H1 (cell line): ENCODE data around the gene ZBTB43. TPM values are rescaled to one million over a fixed set of nuclear protein-coding genes. Genes with fewer than 3 reads are reported as not detected.

ENCODE experiments used
- CTCF ChIA-PET: fragments of 300-600 bp; sonication (Branson Sonifier 250); formaldehyde crosslinking; loops from one replicate; lab custom pipeline; 2021; ENCODE audit not compliant: partially characterized antibody; lab: Charles Lee
- POLR2A ChIA-PET: fragments of 300-600 bp; sonication (Branson Sonifier 250); formaldehyde crosslinking; loops from one replicate; lab custom pipeline; 2021; ENCODE audit warnings: inconsistent platforms; ENCODE audit not compliant: partially characterized antibody; lab: Charles Lee
- DNase-seq, 2 experiments: peaks; one replicate each; pipeline versions ENCODE4 v3.0.0 to v3.0.0-alpha.2; 2010 to 2022; ENCODE audit warnings: low spot score in 2 of 2, low read depth in 1 of 2, mixed read lengths in 1 of 2
- FAIRE-seq: peaks from 2 replicates; lab custom pipeline; 2011; peaks lifted over from hg19 to GRCh38; lab: Jason Lieb, UNC
- H2AFZ ChIP-seq: 2 replicates; pipeline ENCODE4 v1.8.1; 2012; ENCODE audit warnings: low read length, inconsistent platforms
- H2AK5ac ChIP-seq: 2 replicates; pipeline ENCODE4 v1.6.1; 2013; ENCODE audit warnings: low read depth, low read length
- H2BK120ac ChIP-seq: replicated peaks from 2 replicates; pipeline ENCODE3; 2013; ENCODE audit warnings: low read depth, low read length, inconsistent platforms
- H2BK12ac ChIP-seq: 2 replicates; pipeline ENCODE4 v1.6.1; 2013; ENCODE audit warnings: low read depth, low read length
- H2BK15ac ChIP-seq: 2 replicates; pipeline ENCODE4 v1.6.1; 2013; ENCODE audit warnings: low read length
- H2BK20ac ChIP-seq: 2 replicates; pipeline ENCODE4 v1.6.1; 2013; ENCODE audit warnings: low read length
- H2BK5ac ChIP-seq: 2 replicates; pipeline ENCODE4 v1.6.1; 2013; ENCODE audit warnings: low read depth, low read length
- H3K14ac ChIP-seq: 2 replicates; pipeline ENCODE4 v1.6.1; 2013; ENCODE audit warnings: inconsistent platforms; ENCODE audit not compliant: insufficient read length
- H3K18ac ChIP-seq: 2 replicates; pipeline ENCODE4 v1.6.1; 2013; ENCODE audit warnings: low read length; ENCODE audit errors: extremely low read depth
- H3K23ac ChIP-seq: 2 replicates; pipeline ENCODE4 v1.6.1; 2013; ENCODE audit warnings: inconsistent platforms; ENCODE audit not compliant: insufficient read length
- H3K23me2 ChIP-seq: 2 replicates; pipeline ENCODE4 v1.6.1; 2013; ENCODE audit warnings: low read depth, low read length
- H3K27ac ChIP-seq: 2 replicates; pipeline ENCODE4 v1.6.1; 2011; ENCODE audit warnings: low read depth, low read length, inconsistent platforms
- H3K27me3 ChIP-seq, 4 experiments: replicated peaks in 1 of 4; 1 replicate in 1 of 4; 2 replicates in 3 of 4; pipeline versions ENCODE4 v1.6.1 to v1.8.1; 2011 to 2013; ENCODE audit warnings: low read length in 3 of 4, mild to moderate bottlenecking in 3 of 4, inconsistent platforms in 2 of 4, mixed read lengths in 2 of 4, moderate library complexity in 1 of 4; ENCODE audit not compliant: control insufficient read depth in 3 of 4, insufficient read depth in 3 of 4; ENCODE audit errors: extremely low read depth in 1 of 4
- H3K36me3 ChIP-seq, 4 experiments: 2 replicates each; pipeline versions ENCODE4 v1.6.1 to v1.8.1; 2011 to 2013; ENCODE audit warnings: mild to moderate bottlenecking in 4 of 4, low read length in 3 of 4, moderate library complexity in 2 of 4, control low read depth in 1 of 4, inconsistent platforms in 1 of 4; ENCODE audit not compliant: insufficient read depth in 4 of 4, control insufficient read depth in 2 of 4
- H3K4ac ChIP-seq: replicated peaks from 2 replicates; pipeline ENCODE3; 2013; ENCODE audit warnings: low read length, low read depth, mixed read lengths, inconsistent platforms; ENCODE audit not compliant: insufficient read length
- H3K4me1 ChIP-seq, 4 experiments: replicated peaks in 1 of 4; 1 replicate in 1 of 4; 2 replicates in 3 of 4; pipeline versions ENCODE4 v1.6.1 to v1.8.1; 2011 to 2013; ENCODE audit warnings: low read length in 3 of 4, inconsistent platforms in 2 of 4, mixed read lengths in 1 of 4; ENCODE audit not compliant: insufficient read depth in 4 of 4, control insufficient read depth in 3 of 4
- H3K4me2 ChIP-seq, 2 experiments: 2 replicates each; pipeline versions ENCODE4 v1.6.1 to v1.8.1; 2011 to 2013; ENCODE audit warnings: low read depth in 2 of 2, low read length in 2 of 2, control low read depth in 1 of 2, inconsistent platforms in 1 of 2, mild to moderate bottlenecking in 1 of 2; ENCODE audit not compliant: insufficient read depth in 1 of 2
- H3K4me3 ChIP-seq, 4 experiments: fragments of 200-600, 300-600 bp in 1 of 4; sonication (generic), shearing (Covaris generic), sonication (Bioruptor Twin) in 1 of 4; 2 replicates each; pipeline versions ENCODE4 v1.5.1 to v1.8.1; 2011 to 2016; ENCODE audit warnings: low read length in 4 of 4, low read depth in 3 of 4, control low read depth in 2 of 4, inconsistent platforms in 2 of 4, mild to moderate bottlenecking in 2 of 4, mixed read lengths in 1 of 4, moderate library complexity in 1 of 4; ENCODE audit not compliant: insufficient read depth in 2 of 4; ENCODE audit errors: extremely low read depth in 1 of 4
- H3K56ac ChIP-seq: replicated peaks from 2 replicates; pipeline ENCODE3; 2013; ENCODE audit warnings: low read depth, mild to moderate bottlenecking, mixed read lengths, low read length, inconsistent platforms; ENCODE audit not compliant: insufficient read length
- H3K79me1 ChIP-seq: 2 replicates; pipeline ENCODE4 v1.6.1; 2013; ENCODE audit warnings: low read depth, low read length, control low read depth
- H3K79me2 ChIP-seq, 2 experiments: 2 replicates each; pipeline versions ENCODE4 v1.6.1 to v1.8.1; 2012 to 2013; ENCODE audit warnings: low read length in 2 of 2, mild to moderate bottlenecking in 2 of 2, inconsistent platforms in 1 of 2; ENCODE audit not compliant: insufficient read depth in 2 of 2, control insufficient read depth in 1 of 2
- H3K9ac ChIP-seq, 4 experiments: replicated peaks in 1 of 4; 1 replicate in 1 of 4; 2 replicates in 3 of 4; pipeline versions ENCODE4 v1.6.1 to v1.8.1; 2011 to 2013; ENCODE audit warnings: low read depth in 3 of 4, low read length in 3 of 4, control low read depth in 2 of 4, mild to moderate bottlenecking in 2 of 4, moderate library complexity in 2 of 4, inconsistent platforms in 1 of 4; ENCODE audit errors: extremely low read depth in 1 of 4
- H3K9me3 ChIP-seq, 2 experiments: 2 replicates each; pipeline versions ENCODE4 v1.6.1 to v1.8.1; 2012 to 2013; ENCODE audit warnings: mild to moderate bottlenecking in 2 of 2, moderate library complexity in 2 of 2, control low read depth in 1 of 2, inconsistent platforms in 1 of 2, low read depth in 1 of 2, low read length in 1 of 2, mixed read lengths in 1 of 2; ENCODE audit not compliant: insufficient read depth in 2 of 2
- H4K20me1 ChIP-seq, 2 experiments: replicated peaks in 1 of 2; 2 replicates each; pipeline versions ENCODE3 to v1.8.1; 2011 to 2013; ENCODE audit warnings: inconsistent platforms in 2 of 2, low read length in 2 of 2, mild to moderate bottlenecking in 1 of 2; ENCODE audit not compliant: insufficient read depth in 2 of 2, control insufficient read depth in 1 of 2
- H4K5ac ChIP-seq: 2 replicates; pipeline ENCODE4 v1.6.1; 2013; ENCODE audit warnings: low read length, low read depth, mixed read lengths, inconsistent platforms; ENCODE audit not compliant: insufficient read length
- H4K8ac ChIP-seq: 2 replicates; pipeline ENCODE4 v1.8.0; 2013; ENCODE audit warnings: mild to moderate bottlenecking, moderate library complexity, low read length, inconsistent platforms; ENCODE audit not compliant: insufficient read depth; ENCODE audit errors: extremely low read depth
- H4K91ac ChIP-seq: replicated peaks from 2 replicates; pipeline ENCODE3; 2013; ENCODE audit warnings: low read length, mixed read lengths, inconsistent platforms; ENCODE audit not compliant: insufficient read length
- BACH1 ChIP-seq: IDR thresholded peaks from 2 replicates; pipeline ENCODE4 v1.6.1; 2012; ENCODE audit warnings: low read length, improper control_type of control experiment
- WGBS, 2 experiments: shearing (Covaris generic) in 1 of 2; methylation state at CpG; one replicate each; pipeline versions ENCODE4 v1.1.6 to v1.1.7; 2013 to 2015; ENCODE audit warnings: low lambda C conversion rate in 2 of 2, mixed read lengths in 2 of 2, inconsistent platforms in 1 of 2, low coverage in 1 of 2, missing lambda C conversion rate in 1 of 2; ENCODE audit not compliant: insufficient replicate concordance in 2 of 2, insufficient coverage in 1 of 2, insufficient read length in 1 of 2; ENCODE audit errors: extremely low coverage in 1 of 2, missing lambda C conversion rate in 1 of 2; 5-methylcytosine and 5-hydroxymethylcytosine counted together
- polyA plus RNA-seq, 7 experiments: library from polyadenylated mRNA; depleted of rRNA in 3 of 7; stranded (reverse) in 5 of 7; unstranded in 2 of 7; fragments of >200 nt in 5 of 7; fragments of 200-250 nt in 2 of 7; gene quantifications; 1 replicate in 5 of 7; 2 replicates in 1 of 7; 4 replicates in 1 of 7; pipeline versions ENCODE4 v1.2.1 to v1.2.3, GENCODE V29; 2011 to 2013; ENCODE audit warnings: missing spikeins in 2 of 7, mixed read lengths in 2 of 7
- total RNA-seq: library from RNA; stranded (reverse); fragmentation: NEBNext Ultra II Directional; extraction: Animal tissue kit (Norgen Biotek cat#: 25700); gene quantifications from 2 replicates; pipeline ENCODE4 v1.2.1, GENCODE V29; 2021

The ZBTB43 gene
- total and polyA plus RNA-seq, 2 of the 8 experiments (the other 6 are each of a cell fraction or from before 2014, with no cell fraction given), result 4.1 to 16.7 TPM

GRCh38 chr9:126755317-126755875 is 49.4 kb upstream of the ZBTB43 start:
- FAIRE-seq, result no peak
- 89% methylated on average over 19 of the region's 19 CpGs; no CpG with 5 or more reads in 1 of the 2 experiments for WGBS, 2 experiments
- H3K4ac ChIP-seq, result no peak overlapping the region

More at GRCh38 chr9:126755317-126755875, 49.4 kb upstream of the ZBTB43 start:
- Histone ChIP-seq H3K36me3 (no peaks in the 10 kb centered on the region), H2BK12ac (no peak overlapping the region), H2BK120ac (no peak overlapping the region), H3K4me2 (no peak overlapping the region), H3K79me2 (no peaks in the 10 kb centered on the region), H3K56ac (no peak overlapping the region), H3K4me1 (no peaks in the 10 kb centered on the region), H3K27ac (no peak overlapping the region), H2AK5ac (no peak overlapping the region), H4K5ac (no peak overlapping the region), H4K8ac (no peak overlapping the region), H3K79me1 (no peaks in the 10 kb centered on the region), H3K18ac (no peak overlapping the region), H4K91ac (no peak overlapping the region), H3K4me3 (no peak overlapping the region), H2BK20ac (no peak overlapping the region), H2BK5ac (no peak overlapping the region), H3K27me3 (no peaks in the 10 kb centered on the region; a peak in 2 of 7 replicates), H4K20me1 (no peaks in the 10 kb centered on the region), H3K9me3 (no peaks in the 10 kb centered on the region), H2AFZ (no peak overlapping the region), H3K23me2 (no peaks in the 10 kb centered on the region), H3K14ac (no peak overlapping the region), H2BK15ac (no peak overlapping the region), H3K9ac (no peak overlapping the region), H3K23ac (no peak overlapping the region)
- ChIA-PET CTCF (interaction anchor here (1.0 to 2.3 kb wide), 2 partner anchors 10 to 49 kb away, joined by 3 to 6 read pairs; no protein-coding TSS in a partner anchor), POLR2A (no interaction called here)
- DNase-seq, result no peak
- TF ChIP-seq BACH1, result no peak
